ENCODE results near the gene HEXIM2.

GRCh38 chr17:45120558-45120957 is 41.1 kb upstream of the HEXIM2 start:
- TF ChIP-seq POLR2A (IDR thresholded peaks at IDR 0.05) (no peak), CTCF (IDR thresholded peaks at IDR 0.05) (no peak)

Measured in heart left ventricle (tissue), 13 donors.